MCF 10A (cell line): ENCODE measurements around the gene USP17L29. TPM values are rescaled to one million over a fixed set of nuclear protein-coding genes. Genes with fewer than 3 reads are reported as not detected.
"Not testable (repeated sequence)": the region's sequence is repeated elsewhere in the genome, so short reads cannot be mapped to it uniquely, and the experiment has no call there.

ENCODE experiments used
- Bru-seq: library from RNA; stranded (reverse); fragments of 400-500 nt; gene quantifications from one replicate; lab custom pipeline; 2021; lab: Mats Ljungman, UMichigan
- BruChase-seq, 2 experiments: library from RNA; stranded (reverse); fragments of 400-500 nt; gene quantifications; one replicate each; lab custom pipeline; 2021; lab: Mats Ljungman, UMichigan
- BruUV-seq: library from RNA; stranded (reverse); fragments of 400-500 nt; replicated peaks from 2 replicates; lab custom pipeline; 2021; lab: Mats Ljungman, UMichigan
- CTCF ChIA-PET: fragments of 300-600 bp; sonication (Branson Sonifier 250); formaldehyde crosslinking; extraction: SDS; loops from one replicate; lab custom pipeline; 2021; ENCODE audit warnings: antibody characterized with exemption, inconsistent platforms; lab: Yijun Ruan, JAX
- POLR2A ChIA-PET: fragments of 300-600, 350-650 bp; sonication (Branson Sonifier 250); formaldehyde crosslinking; extraction: SDS; loops from one replicate; lab custom pipeline; 2020; ENCODE audit warnings: antibody characterized with exemption, inconsistent platforms; lab: Yijun Ruan, JAX
- DNase-seq: peaks from one replicate; pipeline ENCODE4 v3.0.0-alpha.2; 2018; ENCODE audit not compliant: unreplicated experiment
- H3K27ac Mint-ChIP-seq: one replicate; pipeline ENCODE4 v1.8.0; 2022; ENCODE audit warnings: mild to moderate bottlenecking, low read depth, mixed read lengths; ENCODE audit not compliant: unreplicated experiment
- H3K27me3 Mint-ChIP-seq: one replicate; pipeline ENCODE4 v1.8.0; 2022; ENCODE audit warnings: mixed read lengths; ENCODE audit not compliant: insufficient read depth, unreplicated experiment
- H3K36me3 Mint-ChIP-seq: one replicate; pipeline ENCODE4 v1.8.0; 2022; ENCODE audit warnings: mild to moderate bottlenecking, moderate library complexity, mixed read lengths; ENCODE audit not compliant: insufficient read depth, unreplicated experiment
- H3K4me1 Mint-ChIP-seq: one replicate; pipeline ENCODE4 v1.8.0; 2022; ENCODE audit warnings: mixed read lengths; ENCODE audit not compliant: insufficient read depth, unreplicated experiment
- H3K4me3 Mint-ChIP-seq: one replicate; pipeline ENCODE4 v1.8.0; 2022; ENCODE audit warnings: mild to moderate bottlenecking, moderate library complexity, mixed read lengths; ENCODE audit not compliant: unreplicated experiment
- H3K9me3 Mint-ChIP-seq: one replicate; pipeline ENCODE4 v1.8.0; 2022; ENCODE audit warnings: mixed read lengths; ENCODE audit not compliant: unreplicated experiment
- intact Hi-C: fragments of 100-400 bp; cut with micrococcal nuclease; formaldehyde crosslinking; loops from 2 replicates; pipeline ENCODE4 v1.14.1; 2022
- long read RNA-seq: library from polyadenylated mRNA; stranded (forward); transcript quantifications from one replicate; pipeline ENCODE4 v2.0.0, GENCODE V29; 2022
- total RNA-seq: library from RNA; stranded (reverse); gene quantifications from 2 replicates; pipeline ENCODE4 v1.2.3, GENCODE V29; 2022

USP17L29 gene, protein sequence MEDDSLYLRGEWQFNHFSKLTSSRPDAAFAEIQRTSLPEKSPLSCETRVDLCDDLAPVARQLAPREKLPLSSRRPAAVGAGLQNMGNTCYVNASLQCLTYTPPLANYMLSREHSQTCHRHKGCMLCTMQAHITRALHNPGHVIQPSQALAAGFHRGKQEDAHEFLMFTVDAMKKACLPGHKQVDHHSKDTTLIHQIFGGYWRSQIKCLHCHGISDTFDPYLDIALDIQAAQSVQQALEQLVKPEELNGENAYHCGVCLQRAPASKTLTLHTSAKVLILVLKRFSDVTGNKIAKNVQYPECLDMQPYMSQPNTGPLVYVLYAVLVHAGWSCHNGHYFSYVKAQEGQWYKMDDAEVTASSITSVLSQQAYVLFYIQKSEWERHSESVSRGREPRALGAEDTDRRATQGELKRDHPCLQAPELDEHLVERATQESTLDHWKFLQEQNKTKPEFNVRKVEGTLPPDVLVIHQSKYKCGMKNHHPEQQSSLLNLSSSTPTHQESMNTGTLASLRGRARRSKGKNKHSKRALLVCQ
- not detected in 2 replicates for total RNA-seq
- not detected for Bru-seq, nascent RNA
- not detected for BruChase-seq, experiment 1, labeled RNA remaining after a 6-hour chase
- BruChase-seq, experiment 2, labeled RNA remaining after a 2-hour chase: not detected
- long read RNA-seq: 0 reads

DNA sequence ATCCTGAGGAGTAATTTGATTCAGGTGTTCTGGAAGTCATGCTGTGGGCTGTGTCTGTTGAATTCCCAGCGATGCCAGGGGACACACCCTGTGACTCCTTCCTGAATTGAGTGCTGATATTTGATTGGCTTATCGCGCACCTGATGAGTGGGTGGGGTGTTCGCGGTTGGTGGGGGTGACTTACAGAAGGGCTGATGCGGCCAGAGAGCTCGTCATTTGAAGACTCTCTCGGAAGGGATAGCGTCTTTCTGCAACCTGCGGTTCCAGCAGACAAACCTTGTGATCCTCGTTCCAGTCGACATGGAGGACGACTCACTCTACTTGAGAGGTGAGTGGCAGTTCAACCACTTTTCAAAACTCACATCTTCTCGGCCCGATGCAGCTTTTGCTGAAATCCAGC is at the start of gene USP17L29:
Gene USP17L29 (plus strand): TSS at position 301 of the 400 bp plus-strand sequence. CDS start 0 bp downstream, at position 301.
- H3K4me3 Mint-ChIP-seq, H3K4me1 Mint-ChIP-seq, H3K27me3 Mint-ChIP-seq, DNase-seq, H3K27ac Mint-ChIP-seq, intact Hi-C loops, H3K36me3 Mint-ChIP-seq, CTCF ChIA-PET, BruUV-seq, POLR2A ChIA-PET, H3K9me3 Mint-ChIP-seq: not testable (repeated sequence)

DNA sequence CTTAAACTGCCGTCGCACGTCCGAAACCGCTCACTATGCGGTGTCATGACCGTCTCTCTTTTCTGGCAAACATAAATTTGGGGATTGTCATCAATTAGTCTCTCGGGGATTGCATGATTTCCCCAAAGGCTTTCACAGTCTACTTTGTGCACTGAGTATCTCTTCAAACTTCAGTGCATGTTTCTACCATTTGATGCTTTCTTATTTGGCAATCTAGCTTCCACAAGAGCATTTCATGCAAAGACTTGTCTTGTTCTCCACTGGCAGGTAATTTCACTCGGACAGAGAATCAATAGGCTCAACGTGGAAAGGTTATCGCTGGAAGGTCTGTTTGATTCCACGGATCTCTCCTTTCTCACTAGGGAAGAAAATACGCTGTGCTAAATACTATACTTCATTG is 29.2 kb upstream of the USP17L29 start:
- H3K27me3 Mint-ChIP-seq, DNase-seq, H3K9me3 Mint-ChIP-seq, BruUV-seq, H3K4me3 Mint-ChIP-seq, CTCF ChIA-PET, H3K4me1 Mint-ChIP-seq, POLR2A ChIA-PET, H3K27ac Mint-ChIP-seq, intact Hi-C loops, H3K36me3 Mint-ChIP-seq: not testable (repeated sequence)

- H3K27me3 Mint-ChIP-seq, BruUV-seq, POLR2A ChIA-PET, H3K4me1 Mint-ChIP-seq, H3K9me3 Mint-ChIP-seq, CTCF ChIA-PET, DNase-seq, H3K27ac Mint-ChIP-seq, H3K4me3 Mint-ChIP-seq, H3K36me3 Mint-ChIP-seq, intact Hi-C loops: not testable (repeated sequence)
Observed at GRCh38 chr4:9324865-9325264, 28.6 kb upstream of the USP17L29 start, which contains the start of gene USP17L24. Gene USP17L24, plus strand, starts transcription at chr4:9325165. Its CDS starts 0 bp downstream, at chr4:9325165.

- DNase-seq, H3K36me3 Mint-ChIP-seq, H3K9me3 Mint-ChIP-seq, H3K27ac Mint-ChIP-seq, H3K27me3 Mint-ChIP-seq, POLR2A ChIA-PET, CTCF ChIA-PET, H3K4me3 Mint-ChIP-seq, intact Hi-C loops, H3K4me1 Mint-ChIP-seq, BruUV-seq: not testable (repeated sequence)
Observed at GRCh38 chr4:9329611-9330010, 23.8 kb upstream of the USP17L29 start, which contains the start of gene USP17L25. Gene USP17L25, plus strand, starts transcription at chr4:9329911. Its CDS starts 0 bp downstream, at chr4:9329911.

DNA sequence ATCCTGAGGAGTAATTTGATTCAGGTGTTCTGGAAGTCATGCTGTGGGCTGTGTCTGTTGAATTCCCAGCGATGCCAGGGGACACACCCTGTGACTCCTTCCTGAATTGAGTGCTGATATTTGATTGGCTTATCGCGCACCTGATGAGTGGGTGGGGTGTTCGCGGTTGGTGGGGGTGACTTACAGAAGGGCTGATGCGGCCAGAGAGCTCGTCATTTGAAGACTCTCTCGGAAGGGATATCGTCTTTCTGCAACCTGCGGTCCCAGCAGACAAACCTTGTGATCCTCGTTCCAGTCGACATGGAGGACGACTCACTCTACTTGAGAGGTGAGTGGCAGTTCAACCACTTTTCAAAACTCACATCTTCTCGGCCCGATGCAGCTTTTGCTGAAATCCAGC is 19.1 kb upstream of the USP17L29 start, which contains the start of gene USP17L26:
Gene USP17L26 (plus strand): TSS at position 301 of the 400 bp plus-strand sequence. CDS start 0 bp downstream, at position 301.
- H3K27ac Mint-ChIP-seq, H3K4me3 Mint-ChIP-seq, H3K27me3 Mint-ChIP-seq, intact Hi-C loops, POLR2A ChIA-PET, H3K9me3 Mint-ChIP-seq, CTCF ChIA-PET, DNase-seq, H3K4me1 Mint-ChIP-seq, H3K36me3 Mint-ChIP-seq, BruUV-seq: not testable (repeated sequence)

DNA sequence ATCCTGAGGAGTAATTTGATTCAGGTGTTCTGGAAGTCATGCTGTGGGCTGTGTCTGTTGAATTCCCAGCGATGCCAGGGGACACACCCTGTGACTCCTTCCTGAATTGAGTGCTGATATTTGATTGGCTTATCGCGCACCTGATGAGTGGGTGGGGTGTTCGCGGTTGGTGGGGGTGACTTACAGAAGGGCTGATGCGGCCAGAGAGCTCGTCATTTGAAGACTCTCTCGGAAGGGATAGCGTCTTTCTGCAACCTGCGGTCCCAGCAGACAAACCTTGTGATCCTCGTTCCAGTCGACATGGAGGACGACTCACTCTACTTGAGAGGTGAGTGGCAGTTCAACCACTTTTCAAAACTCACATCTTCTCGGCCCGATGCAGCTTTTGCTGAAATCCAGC is 14.3 kb upstream of the USP17L29 start, which contains the start of gene USP17L5:
Gene USP17L5 (plus strand): TSS at position 301 of the 400 bp plus-strand sequence. CDS start 0 bp downstream, at position 301.
- BruUV-seq: not testable (repeated sequence)

GRCh38 chr4:9343848-9344247 is 9.6 kb upstream of the USP17L29 start, which contains the start of gene USP17L27:
Gene USP17L27, plus strand, starts transcription at chr4:9344148. Its CDS starts 0 bp downstream, at chr4:9344148.
- POLR2A ChIA-PET, H3K27me3 Mint-ChIP-seq, H3K9me3 Mint-ChIP-seq, DNase-seq, H3K36me3 Mint-ChIP-seq, BruUV-seq, H3K4me3 Mint-ChIP-seq, H3K27ac Mint-ChIP-seq, CTCF ChIA-PET, H3K4me1 Mint-ChIP-seq, intact Hi-C loops: not testable (repeated sequence)

More for the DNA sequence above, 14.3 kb upstream of the USP17L29 start, which contains the start of gene USP17L5:
- DNase-seq, CTCF ChIA-PET, H3K27me3 Mint-ChIP-seq, H3K36me3 Mint-ChIP-seq, H3K4me1 Mint-ChIP-seq, POLR2A ChIA-PET, H3K27ac Mint-ChIP-seq, intact Hi-C loops, H3K4me3 Mint-ChIP-seq, H3K9me3 Mint-ChIP-seq: not testable (repeated sequence)

DNA sequence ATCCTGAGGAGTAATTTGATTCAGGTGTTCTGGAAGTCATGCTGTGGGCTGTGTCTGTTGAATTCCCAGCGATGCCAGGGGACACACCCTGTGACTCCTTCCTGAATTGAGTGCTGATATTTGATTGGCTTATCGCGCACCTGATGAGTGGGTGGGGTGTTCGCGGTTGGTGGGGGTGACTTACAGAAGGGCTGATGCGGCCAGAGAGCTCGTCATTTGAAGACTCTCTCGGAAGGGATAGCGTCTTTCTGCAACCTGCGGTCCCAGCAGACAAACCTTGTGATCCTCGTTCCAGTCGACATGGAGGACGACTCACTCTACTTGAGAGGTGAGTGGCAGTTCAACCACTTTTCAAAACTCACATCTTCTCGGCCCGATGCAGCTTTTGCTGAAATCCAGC is 4.8 kb upstream of the USP17L29 start, which contains the start of gene USP17L28:
Gene USP17L28 (plus strand): TSS at position 301 of the 400 bp plus-strand sequence. CDS start 0 bp downstream, at position 301.
- H3K27me3 Mint-ChIP-seq, H3K4me3 Mint-ChIP-seq, H3K36me3 Mint-ChIP-seq, CTCF ChIA-PET, intact Hi-C loops, H3K9me3 Mint-ChIP-seq, H3K4me1 Mint-ChIP-seq, POLR2A ChIA-PET, DNase-seq, BruUV-seq, H3K27ac Mint-ChIP-seq: not testable (repeated sequence)
